ENCODE measurements around the gene DDX51.

- TF ChIP-seq CTCF (conservative IDR thresholded peaks at IDR 0.05; ENCODE audit: low read depth, low read length) (no peak), ELK1 (IDR thresholded peaks at IDR 0.05; ENCODE audit: borderline replicate concordance, low read depth, low read length) (no peak), POLR2A (IDR thresholded peaks at IDR 0.05; ENCODE audit: low read depth, low read length) (no peak), SMC3 (IDR thresholded peaks at IDR 0.05; ENCODE audit: low read depth, low read length) (no peak), USF2 (IDR thresholded peaks at IDR 0.05; ENCODE audit: low read depth, low read length) (no peak), CEBPB (IDR thresholded peaks at IDR 0.05; ENCODE audit: low read depth, low read length) (no peak)
Measured at GRCh38 chr12:132102297-132102696, 41.8 kb downstream of the DDX51 start.
